SH-SY5Y (cell line): ENCODE results near the gene PYGM.

ENCODE experiments used
- GATA2 ChIP-seq: IDR thresholded peaks from 2 replicates; pipeline ENCODE4 v1.6.1; 2011; ENCODE audit warnings: mild to moderate bottlenecking, low read depth, low read length
- GATA3 ChIP-seq: IDR thresholded peaks from 2 replicates; pipeline ENCODE4 v1.6.1; 2011; ENCODE audit warnings: low read depth, mild to moderate bottlenecking, low read length, moderate library complexity

Gene PYGM

DNA sequence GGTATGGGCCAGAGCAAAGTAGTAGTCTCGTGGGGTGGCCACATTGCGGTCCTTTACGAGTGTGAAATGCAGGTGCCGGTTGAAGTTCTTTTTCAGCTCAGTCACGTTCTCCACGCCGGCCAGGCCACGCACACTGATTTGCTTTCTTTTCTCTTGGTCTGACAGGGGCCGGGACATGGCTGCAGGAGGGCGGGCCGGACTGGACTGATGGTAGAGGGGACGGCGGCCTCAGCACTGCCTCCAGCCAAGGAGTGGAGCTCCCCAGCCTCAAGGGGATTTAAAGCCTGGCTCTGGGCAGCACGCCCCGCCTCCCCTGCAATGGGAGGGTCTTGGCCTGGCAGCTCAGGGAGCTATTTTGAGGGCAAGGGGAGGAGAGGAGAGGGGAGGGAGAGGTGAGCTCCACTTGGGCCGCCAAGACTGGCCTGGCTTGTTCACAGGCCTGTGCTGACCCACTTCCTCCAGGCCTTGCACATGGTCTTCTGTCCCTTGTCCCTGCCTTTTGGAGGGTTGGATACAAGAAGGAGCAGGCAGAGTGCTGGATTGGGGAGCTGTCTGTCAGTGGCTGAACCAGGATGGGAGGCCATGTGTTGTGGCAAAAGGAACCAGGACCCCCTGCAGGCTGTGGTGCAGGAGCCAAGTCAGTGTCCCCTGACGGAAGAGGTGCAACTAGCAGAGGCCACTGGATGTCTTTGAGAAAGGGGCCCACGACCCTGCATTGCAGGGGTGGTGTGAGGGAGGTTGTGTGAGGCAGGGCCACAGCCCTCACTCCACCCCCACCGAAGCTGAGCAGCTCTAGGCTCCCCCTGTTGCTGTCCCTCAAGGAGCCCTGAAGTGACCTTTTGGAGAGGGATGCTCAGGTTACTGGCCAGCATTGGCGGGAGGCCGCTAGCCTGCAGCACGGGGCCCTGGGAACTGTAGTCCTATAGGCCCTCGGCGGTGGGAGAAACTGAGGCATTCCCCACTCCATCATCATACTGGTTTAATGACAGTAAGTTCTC lies at the start of gene PYGM:
PYGM (minus strand) TSS at position 253 of the 998 bp plus-strand sequence; CDS start at position 177, 76 bp downstream.
- TF ChIP-seq GATA3 (no peak), GATA2 (no peak)

DNA sequence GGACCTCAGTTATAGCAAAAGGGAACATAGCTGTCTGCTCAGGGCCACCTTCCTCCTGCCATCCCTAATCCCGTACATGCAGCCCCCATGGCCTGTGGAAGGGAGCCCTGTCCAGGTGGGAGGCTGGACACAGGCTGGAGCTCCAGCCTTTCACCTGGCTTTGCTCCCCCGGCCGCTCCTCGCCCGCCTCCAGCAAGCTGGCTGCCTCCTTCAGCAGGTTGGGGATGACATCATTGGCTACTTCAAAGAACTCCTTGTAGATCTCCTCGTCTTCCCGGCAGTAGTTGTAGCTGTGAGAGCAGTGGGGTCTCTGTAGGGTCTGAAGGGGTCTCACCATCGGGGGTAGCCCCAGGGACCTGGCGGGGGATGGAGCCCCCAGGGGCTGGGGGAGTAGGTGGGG lies 45.7 kb upstream of the PYGM start:
- no peak for TF ChIP-seq GATA3
- no peak for TF ChIP-seq GATA2

DNA sequence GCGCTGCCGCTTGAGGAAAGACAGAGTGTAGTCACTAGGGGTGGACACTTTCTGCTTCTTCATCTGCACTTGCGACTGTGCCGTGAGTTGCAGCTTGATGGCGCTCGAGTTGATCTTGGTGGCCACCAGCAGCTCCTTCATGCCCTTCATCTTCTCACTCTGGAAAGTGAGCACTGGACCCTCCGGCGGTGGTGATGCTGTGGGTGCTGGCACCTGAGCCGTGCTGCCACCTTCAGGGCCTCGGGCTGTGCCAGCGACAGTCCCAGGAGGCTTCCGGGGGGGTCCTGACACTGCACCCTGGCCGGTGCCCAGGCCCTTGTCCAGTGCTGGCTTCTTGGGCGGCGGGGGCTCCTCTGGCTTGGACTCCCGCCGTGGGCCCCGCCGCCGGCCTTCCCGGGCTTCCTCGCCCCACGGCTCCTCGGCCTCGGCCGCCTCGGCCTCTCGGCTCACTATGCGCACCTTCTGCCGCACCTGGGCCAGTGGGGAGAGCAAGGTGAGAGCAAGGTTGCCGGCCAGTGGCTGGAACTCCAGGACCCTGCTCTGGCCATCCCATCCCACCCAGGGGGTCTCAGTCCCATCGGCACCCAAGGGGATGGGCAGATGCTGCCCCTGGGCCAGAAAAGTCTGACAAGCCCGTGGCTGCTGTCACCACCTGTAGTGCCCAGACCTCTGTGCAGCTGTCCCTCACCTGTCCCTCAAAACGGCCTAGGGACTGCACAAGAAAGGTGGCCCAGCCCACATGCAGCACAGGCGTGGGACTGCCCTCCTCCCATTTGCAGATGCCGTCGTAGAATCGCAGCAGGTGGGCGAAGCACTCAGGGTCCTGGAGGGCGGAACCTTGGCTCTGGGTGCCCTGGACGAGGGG lies 44.8 kb upstream of the PYGM start:
- no peak for TF ChIP-seq GATA3
- TF ChIP-seq GATA2, result no peak

DNA sequence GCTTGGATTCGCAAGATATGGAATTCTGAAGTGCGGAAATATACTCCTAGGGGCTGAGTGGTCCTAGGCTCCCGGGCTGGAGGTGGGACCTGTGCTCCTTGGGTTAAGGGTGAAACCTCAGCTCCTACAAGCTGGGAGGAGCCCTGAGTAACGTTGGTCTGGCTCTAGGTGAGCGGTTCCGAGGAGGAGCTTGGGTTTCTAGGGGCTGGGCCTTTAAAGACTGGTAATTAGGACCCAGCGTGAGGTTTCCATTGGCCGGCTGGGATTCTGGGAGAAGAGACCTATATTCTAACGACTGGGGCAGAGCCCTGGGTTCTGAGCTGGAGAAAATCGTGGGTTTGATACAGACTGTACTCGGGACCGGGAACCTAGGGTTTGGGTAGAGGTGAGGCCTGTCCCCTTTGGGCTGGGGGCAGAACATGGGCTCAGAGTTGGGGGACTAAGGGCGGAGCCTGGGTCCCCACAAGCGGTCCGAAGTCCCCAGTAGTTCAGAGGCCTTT lies 44.1 kb upstream of the PYGM start:
- TF ChIP-seq GATA3 (no peak), GATA2 (no peak)

DNA sequence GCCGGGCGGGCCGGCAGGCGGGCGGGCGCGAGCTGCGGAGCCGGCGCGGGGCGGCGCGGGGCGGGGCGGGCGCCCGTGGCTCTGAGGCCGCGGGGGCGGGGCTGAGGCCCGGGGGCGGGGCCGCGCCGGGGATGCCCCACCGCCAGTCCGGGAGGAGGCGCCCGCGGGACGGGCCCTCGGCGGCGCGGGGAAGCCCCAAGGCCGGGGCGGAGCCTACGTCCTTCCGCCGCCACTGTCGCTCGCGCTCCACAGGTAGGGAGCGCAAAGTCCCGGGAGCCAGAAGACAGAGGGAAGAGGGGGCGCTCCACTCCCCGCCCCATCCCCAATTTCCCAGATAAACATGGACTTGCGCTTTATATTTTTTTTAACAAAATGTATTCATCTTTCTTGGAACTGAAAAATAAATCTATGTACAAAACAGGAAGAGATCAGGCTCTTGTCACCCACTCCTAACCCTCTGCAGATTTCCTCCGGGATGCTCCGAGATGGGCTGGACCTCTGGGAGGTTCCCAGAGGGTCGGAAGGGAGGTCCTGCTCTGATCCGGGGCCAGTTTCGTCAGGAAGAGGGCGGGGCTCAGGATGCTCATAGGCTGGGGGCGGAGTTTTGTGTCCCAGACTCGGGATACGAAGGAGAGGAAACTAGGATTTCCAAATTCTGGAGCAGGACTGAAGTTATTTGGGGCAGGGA lies 43.5 kb upstream of the PYGM start, which contains the start of gene MAP4K2:
MAP4K2 (minus strand) TSS at position 57 of the 688 bp plus-strand sequence. CDS start 65 bp downstream, outside the sequence.
- no peak for TF ChIP-seq GATA2

DNA sequence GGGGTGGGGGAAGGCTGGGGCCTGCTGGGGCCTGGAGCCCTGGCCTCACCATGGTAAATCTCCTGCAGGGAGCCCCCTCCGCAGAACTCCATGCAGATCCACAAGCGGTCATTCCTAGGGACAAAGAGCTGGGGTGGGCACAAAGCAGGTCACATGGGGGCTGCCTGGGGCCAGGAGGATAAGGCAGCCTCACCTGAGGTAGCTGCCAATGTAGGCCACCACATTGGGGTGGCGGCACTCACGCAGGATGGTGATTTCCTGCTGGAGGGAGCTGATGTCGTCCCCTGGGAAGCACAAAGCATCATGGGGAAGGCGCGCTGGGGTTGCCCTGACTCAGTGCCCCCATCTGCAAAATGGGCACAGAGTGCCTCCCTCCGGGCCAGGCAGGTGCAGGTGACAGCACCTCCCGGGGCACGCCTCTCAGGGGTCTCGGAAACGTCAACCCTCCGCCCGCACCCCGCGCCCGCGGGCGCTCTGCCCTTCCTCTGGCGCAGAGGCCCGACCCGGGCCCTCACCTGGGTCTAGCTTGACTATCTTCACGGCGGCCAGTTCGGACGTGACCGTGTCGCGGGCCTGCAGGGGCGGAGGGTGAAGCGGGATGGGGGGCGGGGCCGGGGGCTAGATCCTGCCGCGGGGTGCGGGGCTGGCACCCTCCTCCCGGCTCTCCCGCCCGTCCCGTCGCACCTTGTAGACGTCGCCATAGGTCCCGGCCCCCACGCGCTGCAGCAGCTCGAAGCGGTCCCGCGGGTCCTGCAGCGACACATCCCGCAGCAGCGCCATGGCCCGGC lies 42.8 kb upstream of the PYGM start:
- no peak for TF ChIP-seq GATA3
- no peak for TF ChIP-seq GATA2

DNA sequence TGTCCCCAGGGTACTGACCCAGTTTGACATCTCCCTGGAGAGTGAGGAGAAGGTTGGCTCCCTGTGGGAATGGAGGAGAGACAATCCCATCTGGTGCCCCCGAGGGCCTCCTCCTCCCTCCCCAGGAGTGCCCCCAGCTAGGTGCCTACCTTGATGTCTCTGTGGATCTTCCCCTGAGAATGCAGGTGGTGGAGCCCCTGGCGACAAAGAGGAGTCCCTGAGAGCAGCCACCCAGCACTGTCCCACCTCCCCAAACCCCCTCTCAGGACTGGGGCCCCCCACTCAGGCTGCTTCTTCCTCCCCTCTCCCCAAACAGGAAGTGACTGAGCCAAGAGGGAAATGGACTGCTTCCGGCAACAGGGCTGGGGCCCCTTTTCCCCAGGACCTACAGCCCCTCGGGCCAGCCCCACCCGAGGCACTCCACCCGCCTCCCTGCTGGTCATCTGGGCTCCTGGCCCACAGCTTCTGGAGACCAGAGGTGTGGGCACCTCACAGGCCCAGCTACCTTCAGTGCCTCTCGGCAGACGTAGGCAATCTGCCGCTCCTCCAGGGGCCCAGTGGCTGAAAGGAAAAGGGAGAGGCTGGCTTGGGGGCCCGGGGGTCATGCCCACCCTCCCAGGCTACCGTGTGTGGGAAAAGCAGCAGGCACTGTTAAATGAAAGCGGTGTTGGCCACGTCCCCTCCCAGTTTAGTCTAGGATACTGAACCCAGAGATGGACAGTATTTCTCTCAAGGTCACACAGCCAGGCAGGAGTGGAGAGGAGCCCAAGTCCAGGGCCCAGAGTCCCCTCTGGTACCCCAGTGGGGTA lies 42.0 kb upstream of the PYGM start:
- no peak for TF ChIP-seq GATA3
- TF ChIP-seq GATA2, result no peak

DNA sequence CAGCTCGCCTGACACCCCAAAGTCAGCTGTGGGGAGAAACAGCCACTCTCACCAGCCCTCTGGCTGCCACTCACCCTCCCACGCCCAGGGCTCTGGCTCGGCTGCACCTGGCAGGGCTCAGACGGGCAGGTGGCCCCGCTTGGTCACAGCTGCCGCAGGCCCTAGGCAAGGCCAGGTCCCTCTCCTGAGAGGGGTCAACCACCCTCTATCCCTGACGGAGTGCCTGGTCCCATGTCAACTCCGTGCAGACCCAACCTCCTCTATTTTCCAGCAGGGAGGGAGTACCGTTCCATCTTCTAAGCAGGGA lies 41.3 kb upstream of the PYGM start:
- TF ChIP-seq GATA3 (no peak), GATA2 (no peak)

DNA sequence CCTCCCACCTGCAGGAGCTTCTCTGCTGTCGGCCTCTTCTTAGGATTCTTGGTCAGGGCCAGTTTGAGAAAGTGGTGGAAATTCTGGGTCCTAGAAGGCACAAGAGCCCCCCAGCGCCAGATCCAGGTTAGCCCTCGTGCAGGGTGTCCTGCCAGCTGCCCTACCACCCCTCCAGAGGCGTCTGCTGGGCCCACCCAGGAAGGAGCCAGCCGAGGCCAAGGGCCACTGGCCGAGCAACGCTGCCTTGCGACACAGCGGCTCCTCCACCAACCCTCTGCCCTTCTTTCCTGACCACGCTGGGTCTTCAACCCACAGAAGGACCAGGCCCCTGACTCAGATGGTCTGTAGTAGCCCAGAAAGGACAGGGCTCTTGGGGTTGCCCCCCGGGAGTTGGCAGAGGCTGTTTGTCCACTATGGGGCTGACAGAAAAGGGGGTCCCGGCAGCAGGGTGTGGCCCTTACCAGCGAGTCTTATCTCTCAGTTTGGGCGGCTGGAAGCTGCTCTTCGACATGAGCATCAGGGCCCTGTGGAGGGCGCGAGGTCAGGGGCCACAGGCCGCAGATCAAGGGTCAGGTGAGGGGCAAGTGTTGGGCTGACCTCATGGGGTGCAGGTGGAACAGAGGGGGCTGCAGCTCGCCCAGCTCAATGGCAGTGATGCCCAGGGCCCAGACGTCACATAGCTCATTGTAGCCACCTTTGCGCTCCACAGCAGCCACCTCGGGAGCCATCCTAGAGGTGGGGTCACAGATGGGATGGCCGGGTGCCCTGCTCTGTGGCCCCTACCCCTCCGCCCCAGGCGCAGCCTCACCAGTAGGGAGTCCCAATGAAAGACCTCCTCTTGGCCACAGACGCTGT lies 40.8 kb upstream of the PYGM start:
- no peak for TF ChIP-seq GATA3
- TF ChIP-seq GATA2, result no peak

DNA sequence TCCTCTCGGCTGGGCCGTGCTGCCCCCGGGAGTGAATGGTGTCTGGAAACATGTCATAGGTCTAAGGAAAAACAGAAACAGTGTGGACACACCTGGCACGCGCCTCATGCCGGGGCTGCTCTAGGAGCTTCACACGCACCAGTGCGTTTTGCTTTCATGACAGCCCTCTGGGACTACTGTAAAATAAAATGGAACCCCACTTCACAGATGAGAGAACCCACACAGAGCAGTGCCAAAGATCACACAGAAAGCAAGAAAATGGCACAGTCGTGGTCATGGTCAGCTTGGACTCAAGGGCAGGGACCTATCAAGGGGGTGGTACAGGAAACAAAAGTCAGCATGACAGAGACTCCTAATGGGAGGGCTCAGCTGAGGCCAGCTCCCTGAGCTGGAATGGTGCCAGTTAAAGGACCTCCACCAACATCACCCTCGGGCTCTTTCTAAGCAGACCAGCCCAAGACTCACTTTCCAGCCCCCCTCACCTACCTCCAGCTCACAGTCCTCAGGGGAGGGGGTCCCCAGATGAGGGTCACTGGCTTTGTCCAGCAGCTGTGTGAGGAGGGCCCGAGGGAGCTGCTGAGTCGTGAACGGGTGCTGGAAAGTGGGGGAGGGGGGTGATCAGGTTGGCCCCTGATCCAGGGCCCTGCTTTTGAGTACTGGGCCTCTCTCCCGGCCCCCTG lies 40.0 kb upstream of the PYGM start:
- no peak for TF ChIP-seq GATA3
- TF ChIP-seq GATA2, result no peak

DNA sequence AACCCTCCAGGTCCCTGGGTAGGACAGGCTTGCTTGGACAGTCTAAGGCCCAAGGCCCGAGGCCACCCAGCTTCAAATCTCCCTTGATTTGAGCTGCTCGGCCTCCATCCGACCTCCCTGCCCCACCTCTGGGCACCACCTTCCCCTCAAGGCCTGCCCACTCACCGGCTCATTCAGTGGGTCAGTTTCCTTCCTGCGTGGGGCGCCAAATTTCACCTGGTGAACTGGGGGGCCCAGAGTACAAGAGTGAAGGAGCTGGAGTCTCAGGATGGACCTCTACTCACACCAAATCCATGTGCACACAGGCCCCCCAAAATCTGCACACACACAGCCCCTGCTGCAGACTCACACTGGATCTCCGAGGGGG lies 39.5 kb upstream of the PYGM start:
- TF ChIP-seq GATA3 (no peak), GATA2 (no peak)
